Effector CD4-positive, alpha-beta T cell (primary cell): ENCODE measurements around the gene IPO13.

Source experiments
- DNase-seq: peaks from one replicate; pipeline ENCODE4 v3.0.0-alpha.2; 2020

The IPO13 gene

DNA sequence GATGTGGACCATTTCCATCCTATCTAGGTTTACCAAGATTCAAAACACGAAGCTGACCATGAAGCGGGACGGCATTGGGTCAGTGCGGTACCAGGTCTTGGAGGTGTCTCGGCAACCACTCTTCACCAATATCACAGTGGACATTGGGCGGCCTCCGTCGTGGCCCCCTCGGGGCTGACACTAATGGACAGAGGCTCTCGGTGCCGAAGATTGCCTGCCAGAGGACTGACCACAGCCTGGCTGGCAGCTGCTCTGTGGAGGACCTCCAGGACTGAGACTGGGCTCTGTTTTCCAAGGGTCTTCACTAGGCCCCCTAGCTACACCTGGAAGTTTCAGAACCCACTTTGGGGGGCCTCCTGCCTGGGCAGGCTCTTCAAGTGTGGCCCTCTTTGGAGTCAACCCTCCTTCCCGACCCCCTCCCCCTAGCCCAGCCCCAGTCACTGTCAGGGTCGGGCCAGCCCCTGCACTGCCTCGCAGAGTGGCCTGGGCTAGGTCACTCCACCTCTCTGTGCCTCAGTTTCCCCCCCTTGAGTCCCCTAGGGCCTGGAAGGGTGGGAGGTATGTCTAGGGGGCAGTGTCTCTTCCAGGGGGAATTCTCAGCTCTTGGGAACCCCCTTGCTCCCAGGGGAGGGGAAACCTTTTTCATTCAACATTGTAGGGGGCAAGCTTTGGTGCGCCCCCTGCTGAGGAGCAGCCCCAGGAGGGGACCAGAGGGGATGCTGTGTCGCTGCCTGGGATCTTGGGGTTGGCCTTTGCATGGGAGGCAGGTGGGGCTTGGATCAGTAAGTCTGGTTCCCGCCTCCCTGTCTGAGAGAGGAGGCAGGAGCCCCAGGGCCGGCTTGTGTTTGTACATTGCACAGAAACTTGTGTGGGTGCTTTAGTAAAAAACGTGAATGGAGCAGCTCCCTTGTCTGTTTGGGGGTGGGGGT, 43.8 kb downstream of the IPO13 start:
- no peak for DNase-seq

DNA sequence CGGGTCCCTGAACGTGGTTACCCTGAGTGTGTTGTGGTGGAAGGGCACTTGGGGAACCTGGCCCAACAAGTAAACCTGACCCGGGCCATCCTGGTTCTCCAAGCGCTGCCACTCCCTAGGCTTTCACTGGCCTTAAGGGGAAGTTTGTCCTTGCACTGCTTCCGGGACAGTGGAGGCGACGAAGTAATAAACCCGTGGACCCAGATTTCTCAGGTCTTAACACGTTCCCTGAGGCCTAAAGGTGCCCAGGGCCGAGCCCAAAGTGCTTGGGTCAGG, 44.4 kb downstream of the IPO13 start:
- DNase-seq = no peak

DNA sequence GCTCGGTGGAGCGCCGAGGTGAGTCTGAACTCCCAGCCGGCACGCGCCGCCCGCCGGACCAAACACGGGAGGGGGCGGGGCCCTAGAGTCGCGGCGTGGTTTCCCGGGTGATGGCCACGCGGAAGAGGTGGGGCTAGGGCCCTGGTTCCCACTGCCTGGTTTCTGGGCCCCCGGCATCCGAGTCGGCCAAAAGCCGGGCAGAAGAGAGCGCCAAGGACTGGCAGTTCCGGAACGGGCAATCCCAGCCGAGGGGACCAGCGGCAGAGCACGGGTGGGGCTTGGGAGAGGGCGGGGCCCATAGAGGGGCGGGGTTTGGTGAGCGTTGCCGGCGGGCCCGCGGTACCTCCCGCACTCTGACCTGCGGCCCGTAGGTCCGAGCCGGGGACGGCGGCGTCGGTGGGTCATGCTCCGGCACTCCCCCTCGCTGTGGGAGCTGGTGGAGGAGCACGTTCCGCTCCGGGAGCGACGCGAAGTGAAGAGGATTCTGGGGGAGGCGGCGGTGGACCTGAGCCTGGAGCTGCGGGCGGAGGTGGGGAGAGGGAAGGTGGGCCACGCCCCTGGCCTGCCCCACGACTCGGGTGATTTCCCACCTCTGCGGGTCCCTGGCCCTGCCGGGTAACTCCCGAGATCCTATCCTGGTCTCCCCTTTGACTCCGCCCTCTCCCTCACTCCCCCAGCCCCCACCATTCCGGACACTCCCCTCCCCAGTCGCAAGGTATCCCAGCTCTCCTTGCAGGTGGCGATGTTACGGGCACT, 44.9 kb downstream of the IPO13 start, which contains the start of gene CCDC24:
Gene CCDC24 (plus strand): TSS at position 124 of the 756 bp plus-strand sequence. CDS start 280 bp downstream, at position 404.
- peak; percentile 70 for DNase-seq

DNA sequence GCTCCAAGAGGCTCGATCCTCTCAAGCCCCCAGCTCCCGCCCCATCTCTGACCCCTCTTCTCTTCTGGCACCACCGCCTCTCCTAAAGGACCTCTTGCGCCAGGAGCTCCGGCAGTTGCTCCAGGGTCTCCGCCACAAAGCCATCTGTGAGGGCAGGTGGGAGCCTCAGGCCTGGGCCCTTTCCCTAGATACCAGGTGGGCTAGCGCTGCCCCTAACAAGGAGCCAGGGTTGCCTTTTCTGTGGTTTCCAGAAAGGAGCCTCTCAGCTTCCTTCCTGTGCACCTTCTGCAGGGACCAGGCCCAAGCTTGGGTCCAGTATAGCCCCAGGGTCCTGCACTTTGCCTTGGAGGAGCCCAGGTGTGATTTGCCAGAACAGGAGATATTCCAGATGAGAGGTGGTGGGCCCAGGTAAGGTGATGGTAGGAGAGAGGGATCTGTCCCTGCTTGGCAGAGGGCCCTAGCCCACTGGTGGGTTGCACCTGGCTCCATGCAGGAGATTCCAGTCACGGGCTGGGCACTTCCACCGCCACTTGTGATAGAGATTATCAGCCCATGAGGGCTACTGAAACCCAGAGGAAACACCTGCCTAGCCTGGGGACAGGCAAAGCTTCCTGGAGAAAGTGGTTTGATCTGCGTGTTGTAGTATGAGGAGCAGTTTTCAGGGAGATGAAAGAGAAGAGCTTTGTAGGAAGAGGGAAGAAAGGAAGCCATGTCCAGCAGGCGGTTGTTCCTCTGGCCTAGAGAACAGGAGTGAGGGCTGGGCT, 45.7 kb downstream of the IPO13 start:
- no peak for DNase-seq

DNA sequence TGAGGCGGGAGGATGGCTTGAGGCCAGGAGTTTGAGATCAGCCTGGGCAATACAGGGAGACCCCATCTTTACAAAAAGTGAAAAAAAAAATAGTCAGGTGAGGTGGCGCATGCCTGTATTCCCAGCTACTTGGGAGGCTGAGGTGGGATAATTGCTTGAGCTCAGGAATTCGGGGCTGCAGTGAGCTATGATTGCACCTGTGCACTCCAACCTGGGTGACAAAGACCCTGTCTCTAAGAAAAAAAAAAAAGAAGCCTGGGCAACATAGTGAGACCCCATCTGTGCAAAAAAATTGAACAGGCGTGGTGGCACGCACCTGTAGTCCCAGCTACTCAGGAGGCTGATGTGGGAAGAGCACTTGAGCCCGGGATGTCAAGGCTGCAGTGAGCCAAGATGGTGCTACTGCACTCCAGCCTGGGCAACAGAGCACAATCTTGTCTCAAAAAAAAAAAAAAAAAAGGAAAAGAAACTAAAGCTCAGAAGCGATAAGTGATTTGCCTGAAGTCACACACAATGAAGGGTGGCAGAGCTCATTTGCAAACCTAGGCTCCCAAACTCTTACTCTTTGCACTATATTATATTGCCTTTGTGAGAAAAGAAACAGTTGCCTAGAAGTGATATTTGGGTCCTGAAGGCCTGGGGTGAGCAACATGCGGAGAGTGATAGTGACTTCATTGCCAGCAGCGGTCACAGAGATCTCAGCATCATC, 46.6 kb downstream of the IPO13 start:
- no peak for DNase-seq

DNA sequence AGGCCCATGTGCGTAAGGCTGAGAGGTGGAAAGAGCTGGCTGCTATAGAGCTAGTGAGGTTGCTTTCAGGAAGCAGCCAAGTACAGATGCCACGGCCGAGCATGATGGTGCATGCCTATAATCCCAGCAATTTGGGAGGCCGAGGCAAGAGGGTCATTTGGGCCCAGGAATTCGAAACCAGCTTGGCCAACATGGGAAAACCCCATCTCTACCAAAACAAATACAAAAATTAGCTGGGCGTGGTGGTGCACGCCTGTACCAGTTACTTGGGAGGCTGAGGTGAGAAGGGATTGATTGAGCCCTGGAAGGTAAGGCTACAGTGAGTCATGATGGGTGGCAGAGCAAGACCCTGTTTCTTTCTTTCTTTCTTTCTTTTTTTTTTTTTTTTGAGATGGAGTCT, 47.3 kb downstream of the IPO13 start:
- no peak for DNase-seq

DNA sequence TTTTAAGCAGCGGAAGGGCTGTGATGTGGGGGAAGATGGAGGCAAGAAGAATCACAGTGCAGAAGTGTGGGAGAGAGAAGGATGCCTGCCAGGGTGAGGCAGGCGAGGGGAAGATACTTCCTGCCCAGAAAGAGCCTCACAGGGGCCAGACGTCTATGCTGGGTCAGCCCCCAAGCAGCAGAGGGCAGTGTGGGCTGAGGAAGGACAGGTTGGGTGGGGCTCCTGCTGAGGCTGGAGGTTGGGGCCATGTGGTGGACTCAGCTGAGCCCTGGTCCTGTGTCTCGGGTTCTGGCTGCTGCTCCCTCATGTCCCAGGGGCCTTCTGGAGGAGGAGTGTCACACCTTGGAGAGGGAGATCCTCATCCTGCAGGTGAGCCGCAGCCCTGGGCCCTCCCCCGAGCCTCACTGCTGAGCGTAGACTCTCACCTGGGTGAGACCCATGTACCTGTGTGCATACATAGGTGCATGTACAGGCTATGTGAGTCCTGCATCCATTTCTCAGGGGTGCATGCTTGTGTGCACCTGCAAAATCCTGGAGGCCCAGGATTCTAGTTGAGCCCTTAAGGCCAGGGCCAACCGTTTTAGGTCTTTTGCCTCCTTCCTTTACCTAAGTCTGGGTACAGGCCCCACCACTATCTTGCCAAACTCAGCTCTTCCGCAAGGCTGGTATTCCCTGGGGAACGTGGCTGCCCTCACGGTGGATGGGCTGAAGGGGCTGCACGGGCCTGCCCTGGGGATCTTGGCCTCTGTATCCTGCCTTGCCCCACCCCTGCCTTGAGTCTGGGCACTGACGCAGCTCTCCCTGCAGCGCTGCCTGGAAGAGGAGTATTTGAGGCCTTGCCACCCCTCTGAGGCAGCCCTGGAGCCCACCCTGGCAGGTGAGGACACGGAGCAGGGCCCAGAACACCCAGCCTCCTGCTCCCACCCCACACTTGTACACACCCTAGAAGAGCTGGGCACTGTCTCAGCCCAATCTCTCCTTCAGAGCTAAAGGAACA, 48.3 kb downstream of the IPO13 start:
- DNase-seq = no peak

DNA sequence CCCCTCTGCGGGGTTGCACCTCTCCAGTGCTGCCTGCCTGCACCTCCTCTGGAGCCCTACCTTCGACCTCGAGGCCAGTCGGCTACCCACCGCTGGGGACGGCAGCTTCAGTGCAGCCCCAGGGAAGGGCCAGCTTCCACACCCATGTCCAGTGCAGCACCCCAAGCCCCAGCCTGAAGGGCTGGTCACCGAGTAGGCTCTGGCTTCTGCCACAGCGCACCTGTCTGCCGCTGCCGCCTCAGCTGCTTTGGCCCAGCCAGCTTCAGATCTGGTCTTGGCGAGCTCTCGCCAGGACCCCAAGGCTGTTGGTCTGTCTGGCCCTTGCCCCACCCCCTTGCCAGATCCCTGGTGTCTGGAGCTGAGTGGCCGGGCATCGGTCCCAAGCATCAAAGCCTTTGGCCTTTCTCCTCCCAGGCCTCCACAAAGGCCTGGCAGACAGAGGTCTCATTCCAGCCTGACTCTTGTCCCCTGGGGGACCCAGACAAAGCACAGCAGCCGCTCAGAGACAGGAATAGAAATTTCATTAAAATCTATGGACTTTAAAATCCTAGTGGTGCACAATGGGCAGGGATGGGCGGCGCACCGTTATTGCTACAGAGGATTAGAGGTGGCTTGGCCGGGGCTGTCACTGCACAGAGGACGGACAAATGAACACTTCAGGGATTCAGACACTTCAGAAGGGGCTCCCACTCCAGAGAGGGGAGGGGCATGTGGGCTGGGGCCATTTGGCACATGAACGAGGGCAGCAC, 49.4 kb downstream of the IPO13 start:
- DNase-seq = no peak

DNA sequence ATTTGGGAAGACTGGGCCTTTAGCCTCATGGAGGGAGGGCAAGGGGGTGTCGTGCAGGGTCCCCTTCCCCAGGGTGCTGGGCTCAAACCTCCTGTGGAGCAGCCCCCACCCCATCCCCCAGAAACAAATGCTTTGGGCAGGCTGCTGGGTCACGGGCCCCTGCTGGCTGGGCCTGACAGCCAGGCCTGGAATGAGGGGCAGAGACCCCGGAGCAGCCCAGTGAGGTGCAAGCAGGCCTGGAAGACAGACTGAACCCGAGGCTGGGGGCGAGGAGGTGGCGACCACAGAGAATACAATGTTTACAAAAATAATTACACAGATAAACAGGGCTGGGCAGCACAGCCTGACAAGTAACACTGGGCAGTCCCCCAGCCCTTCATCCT, 50.0 kb downstream of the IPO13 start:
- DNase-seq = no peak

DNA sequence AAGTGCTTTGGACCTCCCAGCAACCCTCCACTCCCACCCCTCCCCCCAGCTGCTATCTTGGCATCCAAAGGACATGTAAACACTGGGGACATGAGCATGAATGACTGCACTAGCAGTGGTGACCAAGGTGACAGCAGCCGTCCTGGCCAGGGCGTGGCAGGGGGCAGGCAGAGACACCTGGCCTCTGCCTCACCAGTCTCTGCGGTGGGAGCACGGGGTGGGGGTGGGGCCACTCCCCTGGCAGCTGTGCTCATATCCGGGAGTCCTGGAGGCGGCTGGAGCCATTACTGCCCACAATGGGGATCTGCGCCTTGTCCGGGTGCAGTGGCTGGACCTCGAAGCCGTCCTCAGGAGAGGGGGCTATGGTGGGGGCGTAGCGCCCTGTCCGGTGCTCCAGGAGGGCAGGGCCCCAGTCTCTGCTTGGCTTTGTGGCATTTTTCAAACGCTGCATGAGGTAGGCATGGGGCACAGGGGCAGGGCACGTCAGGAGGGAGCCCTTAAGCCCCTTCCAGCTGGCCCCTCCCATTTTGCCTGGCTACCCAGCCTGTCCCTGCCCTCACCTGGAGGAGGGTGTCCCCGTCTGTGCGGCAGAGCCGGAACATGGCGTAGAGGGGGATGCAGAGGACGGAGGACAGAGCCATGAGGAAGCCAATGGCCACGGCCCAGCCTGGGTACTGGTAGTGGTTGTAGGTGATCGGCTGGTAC, 50.7 kb downstream of the IPO13 start:
- no peak for DNase-seq

DNA sequence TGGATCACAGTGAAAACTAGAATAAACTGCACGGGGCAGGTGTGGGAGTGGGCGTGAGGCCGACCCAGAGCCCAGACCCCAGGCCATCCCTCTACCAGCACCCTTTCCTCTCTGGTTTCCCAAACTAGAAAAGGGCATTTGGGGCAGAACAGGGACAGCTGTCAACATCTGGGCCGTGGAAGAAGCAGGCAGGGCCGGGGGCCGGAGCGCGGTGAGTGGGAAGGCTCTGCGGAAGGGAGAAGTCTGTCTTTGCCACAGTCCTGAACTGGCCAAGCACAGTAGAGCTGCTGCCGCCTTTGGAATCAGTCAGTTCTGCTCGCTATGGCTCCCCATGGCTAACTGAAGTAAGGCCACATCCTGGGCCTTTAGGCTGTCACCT, 51.2 kb downstream of the IPO13 start:
- no peak for DNase-seq

DNA sequence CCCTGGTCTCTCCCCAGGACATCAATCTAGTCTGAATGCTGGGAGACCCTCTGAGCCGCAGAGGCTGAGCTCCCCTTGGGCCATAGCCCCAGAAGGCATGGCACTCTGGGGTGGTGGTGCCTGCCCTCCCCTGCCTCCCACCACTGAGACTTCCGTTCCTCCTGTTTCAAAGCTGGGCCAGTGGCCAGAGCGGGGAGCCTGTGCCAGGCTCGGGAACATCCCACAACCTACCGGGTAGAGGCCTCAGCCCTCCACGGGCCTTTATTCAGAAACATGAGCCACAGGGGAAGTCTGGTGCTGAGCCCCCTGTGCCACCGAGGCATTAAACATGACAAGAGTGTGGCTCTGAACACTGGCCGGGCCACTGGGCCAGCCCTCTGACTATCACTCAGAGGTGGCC, 52.7 kb downstream of the IPO13 start:
- no peak for DNase-seq

DNA sequence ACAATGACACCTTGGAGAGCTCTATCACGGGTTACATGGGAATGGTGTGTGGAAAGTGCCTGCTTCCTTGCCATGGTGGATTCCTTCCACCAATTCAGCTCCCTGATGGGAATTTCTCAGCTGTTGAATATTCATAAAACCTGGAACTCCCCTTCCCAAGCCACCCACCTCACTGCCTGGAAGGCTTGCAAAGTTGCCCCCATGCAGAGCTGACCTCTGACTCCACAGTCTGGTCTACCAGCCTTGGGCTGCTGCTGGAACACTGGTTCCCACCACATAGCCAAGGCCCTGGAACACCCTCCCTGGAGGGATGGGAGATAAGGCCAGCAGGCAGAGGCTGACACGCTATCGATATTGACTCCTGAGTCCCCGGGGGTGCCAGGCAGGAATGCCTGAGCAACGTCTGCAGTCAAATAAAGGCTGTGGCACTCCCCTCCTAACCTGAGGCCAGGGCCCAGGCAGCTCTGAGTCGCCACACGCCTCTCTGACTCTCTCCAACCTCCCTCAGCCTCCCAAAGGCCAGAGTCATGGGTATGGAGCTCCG, 53.4 kb downstream of the IPO13 start:
- no peak for DNase-seq

DNA sequence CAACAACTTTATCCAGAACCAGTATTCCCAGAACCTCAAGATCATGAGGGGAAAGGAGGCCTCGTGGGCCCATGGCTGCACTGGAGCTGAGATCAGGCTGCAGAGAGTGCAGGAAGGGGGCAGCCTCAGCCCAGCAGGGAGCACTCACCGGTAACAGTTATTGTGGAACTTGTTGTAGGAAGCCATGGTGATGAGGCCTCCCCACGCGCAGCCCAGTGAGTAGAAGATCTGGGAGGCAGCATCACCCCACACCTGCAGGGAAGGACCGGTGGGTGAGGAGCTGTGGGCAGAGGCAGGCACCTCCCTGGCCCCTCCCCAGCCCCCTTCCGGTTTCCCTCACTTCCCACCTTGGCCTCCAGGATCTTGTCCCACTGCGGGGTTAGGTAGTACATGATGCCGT, 55.4 kb downstream of the IPO13 start:
- DNase-seq = no peak

DNA sequence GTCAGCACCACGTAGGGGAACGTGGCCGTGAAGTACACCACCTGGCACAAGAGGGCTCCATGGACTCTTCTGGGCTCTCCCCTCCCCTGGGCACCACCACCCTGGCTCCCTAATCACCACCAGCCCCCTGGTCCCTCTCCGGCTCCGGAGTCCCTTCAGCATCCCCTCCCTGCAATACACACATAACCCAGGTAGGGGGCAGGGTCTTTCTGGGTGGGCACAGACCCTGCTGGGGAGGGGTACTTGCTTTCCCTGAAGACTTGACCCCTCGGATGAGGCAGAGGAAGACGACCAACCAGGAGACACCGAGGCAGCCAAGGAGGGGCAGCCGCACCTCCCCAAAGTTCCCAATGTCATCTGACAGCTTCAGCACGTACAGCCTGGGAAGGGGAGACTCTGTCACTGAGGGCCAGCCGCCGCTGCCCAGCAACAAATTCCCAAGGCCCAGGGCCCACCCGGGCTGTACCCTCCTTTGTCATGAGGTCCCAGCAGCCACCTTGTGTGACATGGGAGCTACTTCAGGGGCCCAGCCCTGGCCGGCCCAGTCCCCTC, 55.9 kb downstream of the IPO13 start:
- no peak for DNase-seq

DNA sequence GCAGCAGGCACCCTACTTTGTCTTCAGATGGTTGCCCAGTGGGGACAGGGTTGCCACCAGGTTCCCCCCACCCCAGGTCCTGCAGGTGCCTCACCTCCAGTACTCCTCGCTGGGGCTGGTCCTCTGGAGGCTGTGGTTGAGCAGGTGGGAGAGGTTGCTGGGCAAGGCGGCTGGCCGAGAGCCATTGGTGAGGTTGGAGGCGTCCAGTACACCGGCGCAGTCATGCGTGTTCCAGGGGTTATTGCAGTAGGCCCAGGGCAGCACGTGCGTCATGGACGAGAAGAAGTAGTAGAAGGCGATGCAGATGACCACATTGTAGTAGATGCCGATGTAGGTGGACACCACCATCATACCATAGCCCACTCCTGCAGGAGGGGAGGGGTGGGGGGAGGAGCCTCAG, 61.5 kb downstream of the IPO13 start:
- no peak for DNase-seq

DNA sequence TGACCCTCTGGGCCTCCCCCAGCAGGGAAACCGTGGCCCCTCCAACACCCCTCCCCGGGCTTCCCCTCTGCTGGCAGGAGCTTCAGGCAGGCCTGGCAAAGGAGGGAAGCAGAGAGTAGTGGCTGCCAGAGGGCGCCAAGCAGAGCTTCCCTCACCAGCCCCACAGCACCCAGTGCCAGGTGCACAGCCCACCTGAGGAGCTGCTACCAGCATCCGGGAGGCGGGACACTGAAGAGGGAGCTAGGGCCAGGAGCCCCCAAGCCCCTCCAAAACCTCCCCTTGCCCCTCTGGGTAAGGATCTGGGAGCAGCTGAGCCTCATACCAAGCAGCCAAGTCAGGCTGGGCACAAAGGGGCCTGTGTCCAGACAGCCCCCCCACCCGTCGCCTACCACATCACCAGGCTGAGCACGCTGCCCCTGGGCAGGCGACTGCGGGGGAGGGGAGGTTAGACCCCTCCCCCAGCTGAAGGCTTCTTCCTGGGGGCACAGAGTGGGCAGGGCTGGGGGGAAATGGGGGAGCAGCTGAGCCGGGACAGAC, 64.3 kb downstream of the IPO13 start:
- DNase-seq = no peak

DNA sequence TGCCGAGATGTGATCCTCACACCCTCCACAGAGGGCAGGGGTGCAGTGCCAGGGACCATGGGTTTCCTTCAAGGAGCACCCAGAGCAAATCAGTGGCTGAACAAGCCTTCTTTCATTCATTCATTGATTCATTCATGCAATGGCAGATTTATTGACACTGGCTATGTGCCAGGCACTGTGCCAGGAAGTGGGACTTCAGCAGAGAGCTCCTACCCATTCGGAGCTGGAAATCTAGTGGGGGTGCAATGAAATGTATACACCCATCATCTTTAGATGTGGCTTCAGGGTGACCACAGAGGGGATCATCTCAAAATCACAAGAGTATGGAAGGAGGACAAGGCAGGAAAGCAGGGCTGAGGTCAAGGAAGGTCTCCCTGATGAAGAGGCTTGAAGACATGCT, 65.7 kb downstream of the IPO13 start:
- DNase-seq = no peak

DNA sequence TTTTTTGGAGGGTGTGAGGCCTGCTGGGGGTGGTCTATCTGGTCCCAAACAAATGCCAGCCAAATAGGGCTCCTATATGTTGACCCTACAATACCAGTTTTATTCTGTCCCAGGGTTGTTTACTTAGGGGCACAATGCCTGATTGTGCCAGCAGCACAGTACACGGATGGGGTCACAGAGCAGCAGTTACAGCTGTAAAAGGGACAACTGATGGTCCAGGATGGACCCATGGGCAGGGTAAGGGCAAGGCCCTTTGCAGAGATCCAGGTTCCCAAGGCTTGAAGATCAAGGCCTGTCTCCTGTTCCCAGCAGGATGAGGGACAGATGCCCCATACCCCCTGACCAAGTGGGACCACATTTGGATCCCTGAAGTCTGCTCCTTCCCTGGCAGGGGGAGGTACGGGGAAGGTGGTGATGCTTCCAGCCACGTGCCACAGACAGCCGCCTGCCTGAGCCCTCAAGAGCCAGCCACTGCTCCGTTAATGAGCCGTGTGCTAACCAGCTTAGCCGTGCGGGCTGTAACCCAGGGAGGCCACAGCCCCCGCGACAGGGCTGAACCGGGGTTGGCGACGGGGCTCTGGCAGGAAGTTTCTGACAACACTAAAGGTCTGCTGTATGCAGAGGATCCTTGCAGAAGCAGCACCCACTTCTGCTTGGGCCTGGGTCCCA, 66.3 kb downstream of the IPO13 start:
- DNase-seq = no peak
